Esophagus muscularis mucosa (tissue), 4 donors: ENCODE data around the gene PSTK. TPM values are rescaled to one million over a fixed set of nuclear protein-coding genes. Genes with fewer than 3 reads are reported as not detected.

ENCODE experiments used
- DNase-seq: peaks from one replicate; pipeline ENCODE4 v3.0.0-alpha.2; 2017; ENCODE audit errors: extremely low spot score
- H3K27ac ChIP-seq, 4 donors: fragments of 200-600 bp; sonication (generic); replicated peaks in 1 of 4; 1 replicate in 3 of 4; 2 replicates in 1 of 4; pipeline ENCODE4 v1.5.1; 2016 to 2019; ENCODE audit warnings: mild to moderate bottlenecking in 1 of 4
- H3K27me3 ChIP-seq, 4 donors: fragments of 200-600 bp; sonication (generic); one replicate each; pipeline versions ENCODE4 v1.5.1 to v1.6.0; 2016 to 2019
- H3K36me3 ChIP-seq, 4 donors: fragments of 200-600 bp; sonication (generic); one replicate each; pipeline ENCODE4 v1.5.1; 2016 to 2019
- H3K4me1 ChIP-seq, 4 donors: fragments of 200-600 bp; sonication (generic); one replicate each; pipeline ENCODE4 v1.5.1; 2016 to 2019
- H3K4me3 ChIP-seq, 4 donors: fragments of 200-600 bp; sonication (generic); 1 replicate in 2 of 4; 2 replicates in 2 of 4; pipeline ENCODE4 v1.5.1; 2016 to 2019; ENCODE audit warnings: mild to moderate bottlenecking in 4 of 4, moderate library complexity in 1 of 4
- H3K9me3 ChIP-seq, 4 donors: fragments of 200-600 bp; sonication (generic); 1 replicate in 3 of 4; 2 replicates in 1 of 4; pipeline ENCODE4 v1.5.1; 2016 to 2019
- CTCF ChIP-seq, 3 experiments: fragments of 200-600 bp in 2 of 3; fragments of 450-650 bp in 1 of 3; sonication (generic) in 2 of 3; IDR thresholded peaks; one replicate each; pipeline ENCODE4 v1.5.1; 2017 to 2019; ENCODE audit warnings: antibody characterized with exemption in 3 of 3, mild to moderate bottlenecking in 2 of 3, moderate library complexity in 1 of 3
- EP300 ChIP-seq: sonication (generic); formaldehyde crosslinking; IDR thresholded peaks from one replicate; pipeline ENCODE4 v1.6.1; 2017; ENCODE audit warnings: antibody characterized with exemption
- POLR2A ChIP-seq: fragments of 450-650 bp; IDR thresholded peaks from one replicate; pipeline ENCODE4 v1.6.1; 2017; ENCODE audit warnings: antibody characterized with exemption, moderate library complexity, mild to moderate bottlenecking, low read depth
- POLR2AphosphoS5 ChIP-seq, 2 donors: sonication (generic); formaldehyde crosslinking; IDR thresholded peaks; one replicate each; pipeline ENCODE4 v1.6.1; 2017; ENCODE audit warnings: antibody characterized with exemption in 2 of 2
- WGBS: methylation state at CpG from one replicate; pipeline ENCODE4 v1.1.5; 2018; 5-methylcytosine and 5-hydroxymethylcytosine counted together
- intact Hi-C: fragments of 100-400 bp; cut with DNase I; formaldehyde crosslinking; loops from one replicate; pipeline ENCODE4 v1.15.1; 2023
- total RNA-seq, 4 donors: library from RNA; depleted of rRNA; stranded (reverse); fragments of >200 nt; gene quantifications; one replicate each; pipeline versions ENCODE4 v1.1.0 to v1.2.1, GENCODE V29; 2016

Gene PSTK
- total RNA-seq, 4 donors from 2014 or later, result 1.4 to 3.3 (median 2.7) TPM

DNA sequence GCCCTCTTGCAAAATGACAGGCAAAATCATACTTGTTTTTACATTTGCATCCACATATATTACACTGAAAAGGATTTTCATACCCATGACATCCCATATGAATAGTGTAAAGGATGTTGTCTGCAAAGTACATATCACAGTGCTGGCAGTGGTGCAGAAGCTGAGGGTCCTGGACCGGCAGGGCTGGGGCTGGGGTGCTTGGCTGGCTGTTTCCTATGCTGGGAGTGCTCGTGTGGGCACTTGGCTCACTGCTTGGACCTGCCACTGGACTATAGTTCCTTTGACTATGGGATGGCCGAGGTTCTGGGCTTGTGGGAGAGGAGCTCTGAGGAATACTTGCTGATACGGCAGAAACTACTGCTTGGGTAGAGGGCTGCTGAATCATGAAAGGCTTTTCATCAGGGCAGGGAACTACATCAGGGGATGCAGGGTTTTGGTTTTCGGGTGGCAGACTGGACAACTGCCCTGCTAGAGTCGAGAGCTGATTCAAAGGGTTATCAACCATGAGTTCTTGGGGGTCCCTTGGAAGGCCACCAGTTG lies 13.7 kb downstream of the PSTK start:
- no peaks in the 10 kb centered on the region for H3K9me3 ChIP-seq
- no peak overlapping the region for H3K4me3 ChIP-seq
- no peak for DNase-seq
- intact Hi-C loops, result no loop called here
- TF ChIP-seq POLR2A, result no peak
- no peak for TF ChIP-seq EP300
- TF ChIP-seq CTCF (IDR thresholded peaks at IDR 0.05), result no peak
- TF ChIP-seq POLR2AphosphoS5 (IDR thresholded peaks at IDR 0.05), result no peak
- WGBS, result 87% methylated on average over 6 of the region's 6 CpGs
- no peaks in the 10 kb centered on the region for H3K27me3 ChIP-seq
- peaks cover 0 to 5% (median 0%) of the 10 kb centered on the region in 4 donors for H3K4me1 ChIP-seq
- H3K36me3 ChIP-seq, result peaks cover 22 to 72% (median 51%) of the 10 kb centered on the region in 4 donors
- H3K27ac ChIP-seq, result no peak overlapping the region

GRCh38 chr10:122995936-122996335 lies 15.7 kb downstream of the PSTK start:
- Histone ChIP-seq H3K4me3 (no peak overlapping the region), H3K27me3 (no peaks in the 10 kb centered on the region), H3K9me3 (no peaks in the 10 kb centered on the region), H3K4me1 (peaks cover 5 to 18% (median 6%) of the 10 kb centered on the region in 4 donors), H3K27ac (no peak overlapping the region), H3K36me3 (peaks cover 22 to 68% (median 51%) of the 10 kb centered on the region in 4 donors)
- intact Hi-C loops, result no loop called here
- WGBS, result 47% methylated on average over 4 of the region's 4 CpGs
- no peak for DNase-seq
- TF ChIP-seq POLR2A, result no peak
- TF ChIP-seq EP300, result no peak
- TF ChIP-seq CTCF (IDR thresholded peaks at IDR 0.05), result no peak
- TF ChIP-seq POLR2AphosphoS5 (IDR thresholded peaks at IDR 0.05), result no peak

- no peak for TF ChIP-seq POLR2A
- TF ChIP-seq EP300, result no peak
- no peak for TF ChIP-seq POLR2AphosphoS5 (IDR thresholded peaks at IDR 0.05)
- TF ChIP-seq CTCF (IDR thresholded peaks at IDR 0.05), result no peak
- DNase-seq, result no peak
- H3K4me3 ChIP-seq, result no peak overlapping the region
- no peaks in the 10 kb centered on the region for H3K27me3 ChIP-seq
- H3K9me3 ChIP-seq, result no peaks in the 10 kb centered on the region
- intact Hi-C loops, result no loop called here
- 93% methylated on average over 3 of the region's 3 CpGs for WGBS
- H3K27ac ChIP-seq, result no peak overlapping the region
- H3K4me1 ChIP-seq, result peaks cover 5 to 18% (median 6%) of the 10 kb centered on the region in 4 donors
- peaks cover 22 to 52% (median 42%) of the 10 kb centered on the region in 4 donors for H3K36me3 ChIP-seq
Observed at GRCh38 chr10:122997864-122998263, 17.7 kb downstream of the PSTK start.

- WGBS, result 91% methylated on average over 6 of the region's 6 CpGs
Observed at GRCh38 chr10:122998360-122998917, 18.2 kb downstream of the PSTK start.

More at GRCh38 chr10:122998360-122998917, 18.2 kb downstream of the PSTK start:
- no peak for DNase-seq
- Histone ChIP-seq H3K4me1 (peaks cover 5 to 18% (median 8%) of the 10 kb centered on the region in 4 donors), H3K27me3 (no peaks in the 10 kb centered on the region), H3K27ac (no peak overlapping the region), H3K4me3 (no peak overlapping the region), H3K36me3 (peaks cover 22 to 48% (median 40%) of the 10 kb centered on the region in 4 donors), H3K9me3 (no peaks in the 10 kb centered on the region)
- TF ChIP-seq EP300 (no peak), POLR2AphosphoS5 (IDR thresholded peaks at IDR 0.05) (no peak), POLR2A (no peak), CTCF (IDR thresholded peaks at IDR 0.05) (no peak)
- intact Hi-C loops, result no loop called here
